ENCODE measurements around the gene DIP2C. TPM values are rescaled to one million over a fixed set of nuclear protein-coding genes. Genes with fewer than 3 reads are reported as not detected.

DIP2C gene
- polyA plus RNA-seq, 1 of the 3 experiments (the other 2 are of a cell fraction), result 8.7 TPM

GRCh38 chr10:598415-599170 is 90.9 kb downstream of the DIP2C start (continued):
- TF ChIP-seq SMC3 (IDR thresholded peaks at IDR 0.05; ENCODE audit: low read depth, low read length), result no peak
- TF ChIP-seq MXI1 (IDR thresholded peaks at IDR 0.05; ENCODE audit: low read depth, low read length), result no peak
- TF ChIP-seq SIN3A (IDR thresholded peaks at IDR 0.05; ENCODE audit: borderline replicate concordance, low read depth, low read length), result no peak
- no peak for TF ChIP-seq NRF1 (IDR thresholded peaks at IDR 0.05; ENCODE audit: low read depth, low read length)
- no peak for TF ChIP-seq EZH2phosphoT487 (IDR thresholded peaks at IDR 0.05; ENCODE audit: borderline replicate concordance, low read depth)
- peak in 1 of 2 experiments; percentile 50; a peak in 1 of 4 replicates for TF ChIP-seq EP300 (IDR thresholded peaks at IDR 0.05; ENCODE audit: borderline replicate concordance in 1 of 2, low read depth in 1 of 2, low read length in 1 of 2)
- peak; percentile 33; the same call in 1 of the 2 replicates for TF ChIP-seq FOSL2 (IDR thresholded peaks at IDR 0.05; ENCODE audit: borderline replicate concordance, low read depth)
- TF ChIP-seq NFIC (IDR thresholded peaks at IDR 0.05; ENCODE audit: borderline replicate concordance), result peak; percentile 32; the same call in 1 of the 2 replicates
- no peak for TF ChIP-seq RFX5 (IDR thresholded peaks at IDR 0.05; ENCODE audit: low read length)
- TF ChIP-seq USF1 (IDR thresholded peaks at IDR 0.05; ENCODE audit: borderline replicate concordance, low read depth), result no peak
- TF ChIP-seq TEAD4 (IDR thresholded peaks at IDR 0.05; ENCODE audit: borderline replicate concordance, insufficient read depth), result peak; percentile 77; the same call in 1 of the 2 replicates
- TF ChIP-seq REST (IDR thresholded peaks at IDR 0.05; ENCODE audit: low read depth, low read length), result no peak
- TF ChIP-seq ZBTB33 (IDR thresholded peaks at IDR 0.05; ENCODE audit: borderline replicate concordance, low read depth), result no peak
- TF ChIP-seq GATA2 (CRISPR knock-in tag; IDR thresholded peaks at IDR 0.05), result no peak
- no peak for TF ChIP-seq TAF1 (IDR thresholded peaks at IDR 0.05; ENCODE audit: borderline replicate concordance, low read depth, low read length)
- TF ChIP-seq CHD2 (IDR thresholded peaks at IDR 0.05; ENCODE audit: low read length, partially characterized antibody), result no peak
- TF ChIP-seq POLR2AphosphoS5 (IDR thresholded peaks at IDR 0.05; ENCODE audit: low read depth, low read length), result peak; percentile 35; the same call in 1 of the 2 replicates
- TF ChIP-seq PBX3 (IDR thresholded peaks at IDR 0.05), result peak; percentile 33
- TF ChIP-seq ELF1 (IDR thresholded peaks at IDR 0.05), result no peak
